ENCODE measurements around the gene RAB10. TPM values are rescaled to one million over a fixed set of nuclear protein-coding genes. Genes with fewer than 3 reads are reported as not detected.
"Not testable (repeated sequence)": the region's sequence is repeated elsewhere in the genome, so short reads cannot be mapped to it uniquely, and the experiment has no call there.

Gene RAB10
- total and polyA plus RNA-seq, 5 donors from 2014 or later = 40.8 to 132 (median 112) TPM

GRCh38 chr2:26086779-26087178, 52.9 kb downstream of the RAB10 start:
- Histone ChIP-seq H3K4me1 (ENCODE audit: control insufficient read depth, insufficient read depth, low read length, poor library complexity, severe bottlenecking) (peaks cover 4% of the 10 kb centered on the region), H3K9me3 (ENCODE audit: control insufficient read depth in 2 of 2, low read length in 2 of 2) (peaks cover 0 to 5% of the 10 kb centered on the region in 2 experiments), H3K27ac (ENCODE audit: insufficient read depth, low read length, poor library complexity, severe bottlenecking) (no peak overlapping the region), H3K4me3 (ENCODE audit: low read depth, low read length) (no peak overlapping the region), H3K36me3 (ENCODE audit: control insufficient read depth, insufficient read depth, low read length) (peaks cover 2% of the 10 kb centered on the region), H3K27me3 (ENCODE audit: control insufficient read depth, insufficient read depth, low read length) (no peaks in the 10 kb centered on the region)
- DNase-seq (no peak), ATAC-seq (ENCODE audit: low read depth in 2 of 2) (no peak)
- no peaks in the 10 kb centered on the region for H3K27me3 Mint-ChIP-seq
- H3K4me1 Mint-ChIP-seq = peaks cover 12 to 57% (median 48%) of the 10 kb centered on the region in 4 donors
- peaks cover 12% of the 10 kb centered on the region for H3K36me3 Mint-ChIP-seq
- no peak overlapping the region for H3K4me3 Mint-ChIP-seq
- H3K9me3 Mint-ChIP-seq = peaks cover 0 to 6% (median 2%) of the 10 kb centered on the region in 7 donors
- H3K27ac Mint-ChIP-seq = peak overlapping the region in 1 of 3 donors; percentile 55

- Mint-ChIP-seq H3K9me3 (peaks cover 0 to 4% (median 2%) of the 10 kb centered on the region in 7 donors), H3K4me3 (no peak overlapping the region), H3K27ac (no peak overlapping the region), H3K27me3 (no peaks in the 10 kb centered on the region), H3K36me3 (peaks cover 9% of the 10 kb centered on the region), H3K4me1 (peaks cover 21 to 71% (median 59%) of the 10 kb centered on the region in 4 donors)
- Histone ChIP-seq H3K27ac (ENCODE audit: insufficient read depth, low read length, poor library complexity, severe bottlenecking) (no peak overlapping the region), H3K4me1 (ENCODE audit: control insufficient read depth, insufficient read depth, low read length, poor library complexity, severe bottlenecking) (peaks cover 4% of the 10 kb centered on the region), H3K4me3 (ENCODE audit: low read depth, low read length) (no peak overlapping the region), H3K27me3 (ENCODE audit: control insufficient read depth, insufficient read depth, low read length) (no peaks in the 10 kb centered on the region), H3K36me3 (ENCODE audit: control insufficient read depth, insufficient read depth, low read length) (peaks cover 2% of the 10 kb centered on the region), H3K9me3 (ENCODE audit: control insufficient read depth in 2 of 2, low read length in 2 of 2) (no peaks in the 10 kb centered on the region)
- ATAC-seq (ENCODE audit: low read depth in 2 of 2) (peak; percentile 55 to 62), DNase-seq (peak in 2 of 3 donors; percentile 36 to 53)
Observed at GRCh38 chr2:26088038-26088643, 54.3 kb downstream of the RAB10 start.

DNA sequence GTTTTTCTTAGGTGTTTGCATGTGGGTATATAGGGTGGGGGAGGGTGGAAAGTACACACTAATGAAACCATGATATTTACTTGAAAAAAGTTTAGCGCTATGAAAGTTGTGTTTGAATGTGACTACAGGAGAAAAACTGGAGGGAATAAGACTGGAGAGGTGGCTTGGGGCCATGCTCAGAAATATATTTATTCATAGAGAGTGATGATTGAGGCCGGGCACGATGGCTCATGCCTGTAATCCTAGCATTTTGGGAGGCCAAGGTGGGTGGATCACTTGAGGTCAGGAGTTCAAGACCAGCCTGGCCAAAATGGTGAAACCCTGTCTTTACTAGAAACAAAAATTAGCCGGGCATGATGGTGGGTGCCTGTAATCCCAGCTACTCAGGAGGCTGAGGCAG, 55.0 kb downstream of the RAB10 start:
- Mint-ChIP-seq H3K4me1 (peaks cover 21 to 73% (median 63%) of the 10 kb centered on the region in 4 donors), H3K36me3 (peaks cover 12% of the 10 kb centered on the region)
- H3K9me3 Mint-ChIP-seq; H3K4me3 ChIP-seq (ENCODE audit: low read depth, low read length); H3K27me3 ChIP-seq (ENCODE audit: control insufficient read depth, insufficient read depth, low read length); H3K9me3 ChIP-seq (ENCODE audit: control insufficient read depth in 2 of 2, low read length in 2 of 2); H3K27ac ChIP-seq (ENCODE audit: insufficient read depth, low read length, poor library complexity, severe bottlenecking); ATAC-seq (ENCODE audit: low read depth in 2 of 2); H3K27me3 Mint-ChIP-seq; H3K4me1 ChIP-seq (ENCODE audit: control insufficient read depth, insufficient read depth, low read length, poor library complexity, severe bottlenecking); H3K27ac Mint-ChIP-seq; H3K36me3 ChIP-seq (ENCODE audit: control insufficient read depth, insufficient read depth, low read length); H3K4me3 Mint-ChIP-seq; DNase-seq: not testable (repeated sequence)

- Histone ChIP-seq H3K36me3 (ENCODE audit: control insufficient read depth, insufficient read depth, low read length) (peaks cover 4% of the 10 kb centered on the region), H3K9me3 (ENCODE audit: control insufficient read depth in 2 of 2, low read length in 2 of 2) (no peaks in the 10 kb centered on the region), H3K4me3 (ENCODE audit: low read depth, low read length) (no peak overlapping the region), H3K27ac (ENCODE audit: insufficient read depth, low read length, poor library complexity, severe bottlenecking) (no peak overlapping the region), H3K27me3 (ENCODE audit: control insufficient read depth, insufficient read depth, low read length) (no peaks in the 10 kb centered on the region), H3K4me1 (ENCODE audit: control insufficient read depth, insufficient read depth, low read length, poor library complexity, severe bottlenecking) (peaks cover 4% of the 10 kb centered on the region)
- H3K4me1 Mint-ChIP-seq = peaks cover 21 to 70% (median 60%) of the 10 kb centered on the region in 4 donors
- no peak overlapping the region for H3K4me3 Mint-ChIP-seq
- no peak overlapping the region for H3K27ac Mint-ChIP-seq
- DNase-seq (no peak), ATAC-seq (ENCODE audit: low read depth in 2 of 2) (no peak)
- peaks cover 8% of the 10 kb centered on the region for H3K36me3 Mint-ChIP-seq
- H3K27me3 Mint-ChIP-seq = no peaks in the 10 kb centered on the region
- H3K9me3 Mint-ChIP-seq = no peaks in the 10 kb centered on the region
Observed at GRCh38 chr2:26089337-26089736, 55.5 kb downstream of the RAB10 start.

- H3K9me3 Mint-ChIP-seq = no peaks in the 10 kb centered on the region
- peaks cover 17 to 58% (median 43%) of the 10 kb centered on the region in 4 donors for H3K4me1 Mint-ChIP-seq
- DNase-seq = no peak
- peaks cover 4% of the 10 kb centered on the region for H3K4me1 ChIP-seq (ENCODE audit: control insufficient read depth, insufficient read depth, low read length, poor library complexity, severe bottlenecking)
- peaks cover 21% of the 10 kb centered on the region for H3K36me3 Mint-ChIP-seq
- H3K4me3 Mint-ChIP-seq = no peak overlapping the region
- no peak overlapping the region for H3K27ac Mint-ChIP-seq
- no peaks in the 10 kb centered on the region for H3K9me3 ChIP-seq (ENCODE audit: control insufficient read depth in 2 of 2, low read length in 2 of 2)
- no peak overlapping the region for H3K4me3 ChIP-seq (ENCODE audit: low read depth, low read length)
- H3K27me3 ChIP-seq (ENCODE audit: control insufficient read depth, insufficient read depth, low read length) = no peaks in the 10 kb centered on the region
- no peaks in the 10 kb centered on the region for H3K27me3 Mint-ChIP-seq
- H3K27ac ChIP-seq (ENCODE audit: insufficient read depth, low read length, poor library complexity, severe bottlenecking) = no peak overlapping the region
- peaks cover 22% of the 10 kb centered on the region for H3K36me3 ChIP-seq (ENCODE audit: control insufficient read depth, insufficient read depth, low read length)
- ATAC-seq (ENCODE audit: low read depth in 2 of 2) = no peak
Observed at GRCh38 chr2:26095758-26096157, 61.9 kb downstream of the RAB10 start.

DNA sequence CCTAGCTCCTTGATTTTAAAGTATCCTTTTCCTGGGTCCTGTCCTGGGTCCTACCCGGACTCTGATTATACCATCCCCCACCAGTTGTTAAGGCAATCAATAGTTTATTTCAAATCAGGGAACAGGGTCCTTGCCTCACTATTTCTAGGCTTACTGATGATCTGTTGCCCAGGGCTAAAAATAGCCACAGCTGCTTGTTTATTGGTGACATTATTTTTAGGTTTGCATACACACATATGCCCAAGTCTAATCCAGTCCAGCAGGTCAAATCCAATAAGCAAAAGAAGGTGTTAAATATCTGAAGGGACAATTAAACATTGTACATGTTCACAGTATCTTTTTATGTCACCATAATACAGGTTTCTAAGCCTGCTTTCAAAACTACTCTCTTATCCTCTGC, 66.0 kb downstream of the RAB10 start:
- Histone ChIP-seq H3K4me1 (ENCODE audit: control insufficient read depth, insufficient read depth, low read length, poor library complexity, severe bottlenecking) (peaks cover 4% of the 10 kb centered on the region), H3K27me3 (ENCODE audit: control insufficient read depth, insufficient read depth, low read length) (no peaks in the 10 kb centered on the region), H3K36me3 (ENCODE audit: control insufficient read depth, insufficient read depth, low read length) (peaks cover 32% of the 10 kb centered on the region), H3K27ac (ENCODE audit: insufficient read depth, low read length, poor library complexity, severe bottlenecking) (no peak overlapping the region), H3K9me3 (ENCODE audit: control insufficient read depth in 2 of 2, low read length in 2 of 2) (no peaks in the 10 kb centered on the region), H3K4me3 (ENCODE audit: low read depth, low read length) (no peak overlapping the region)
- Mint-ChIP-seq H3K4me3 (no peak overlapping the region), H3K27ac (peak overlapping the region in 1 of 3 donors; percentile 15), H3K27me3 (no peaks in the 10 kb centered on the region), H3K9me3 (peaks cover 0 to 4% (median 0%) of the 10 kb centered on the region in 7 donors), H3K36me3 (peaks cover 48% of the 10 kb centered on the region), H3K4me1 (peaks cover 14 to 51% (median 32%) of the 10 kb centered on the region in 4 donors)
- DNase-seq (no peak), ATAC-seq (ENCODE audit: low read depth in 2 of 2) (no peak)

- peaks cover 48% of the 10 kb centered on the region for H3K36me3 Mint-ChIP-seq
Observed at GRCh38 chr2:26100384-26100783, 66.5 kb downstream of the RAB10 start.

GRCh38 chr2:26103752-26104151, 69.9 kb downstream of the RAB10 start:
- DNase-seq (no peak), ATAC-seq (ENCODE audit: low read depth in 2 of 2) (no peak)
- H3K27me3 Mint-ChIP-seq = no peaks in the 10 kb centered on the region
- H3K9me3 Mint-ChIP-seq = peaks cover 0 to 4% (median 0%) of the 10 kb centered on the region in 7 donors
- Histone ChIP-seq H3K9me3 (ENCODE audit: control insufficient read depth in 2 of 2, low read length in 2 of 2) (no peaks in the 10 kb centered on the region), H3K36me3 (ENCODE audit: control insufficient read depth, insufficient read depth, low read length) (peaks cover 33% of the 10 kb centered on the region), H3K4me3 (ENCODE audit: low read depth, low read length) (no peak overlapping the region), H3K27ac (ENCODE audit: insufficient read depth, low read length, poor library complexity, severe bottlenecking) (no peak overlapping the region), H3K4me1 (ENCODE audit: control insufficient read depth, insufficient read depth, low read length, poor library complexity, severe bottlenecking) (no peaks in the 10 kb centered on the region), H3K27me3 (ENCODE audit: control insufficient read depth, insufficient read depth, low read length) (no peaks in the 10 kb centered on the region)
- peaks cover 40% of the 10 kb centered on the region for H3K36me3 Mint-ChIP-seq
- peak overlapping the region in 1 of 3 donors; percentile 71 for H3K27ac Mint-ChIP-seq
- H3K4me1 Mint-ChIP-seq = peaks cover 26 to 38% (median 34%) of the 10 kb centered on the region in 4 donors
- no peak overlapping the region for H3K4me3 Mint-ChIP-seq

More at GRCh38 chr2:26100384-26100783, 66.5 kb downstream of the RAB10 start:
- DNase-seq (no peak), ATAC-seq (ENCODE audit: low read depth in 2 of 2) (no peak)
- Histone ChIP-seq H3K4me1 (ENCODE audit: control insufficient read depth, insufficient read depth, low read length, poor library complexity, severe bottlenecking) (peaks cover 4% of the 10 kb centered on the region), H3K9me3 (ENCODE audit: control insufficient read depth in 2 of 2, low read length in 2 of 2) (no peaks in the 10 kb centered on the region), H3K4me3 (ENCODE audit: low read depth, low read length) (no peak overlapping the region), H3K36me3 (ENCODE audit: control insufficient read depth, insufficient read depth, low read length) (peaks cover 36% of the 10 kb centered on the region), H3K27ac (ENCODE audit: insufficient read depth, low read length, poor library complexity, severe bottlenecking) (no peak overlapping the region), H3K27me3 (ENCODE audit: control insufficient read depth, insufficient read depth, low read length) (no peaks in the 10 kb centered on the region)
- peak overlapping the region in 1 of 3 donors; percentile 19 for H3K27ac Mint-ChIP-seq
- H3K27me3 Mint-ChIP-seq = no peaks in the 10 kb centered on the region
- peaks cover 14 to 54% (median 34%) of the 10 kb centered on the region in 4 donors for H3K4me1 Mint-ChIP-seq
- peaks cover 0 to 4% (median 0%) of the 10 kb centered on the region in 7 donors for H3K9me3 Mint-ChIP-seq
- no peak overlapping the region for H3K4me3 Mint-ChIP-seq

Data from CD4-positive, CD25-positive, alpha-beta regulatory T cell (primary cell).